Measurements from ENCODE around the gene DOLK.

GRCh38 chr9:128947527-128948301 is at the start of gene DOLK, which contains the start of gene NUP188:
- TF ChIP-seq CTCF (optimal IDR thresholded peaks at IDR 0.05 in 1 of 3, IDR thresholded peaks at IDR 0.05 in 1 of 3, conservative IDR thresholded peaks at IDR 0.05 in 1 of 3; ENCODE audit: extremely low read depth in 1 of 3, insufficient read depth in 2 of 3, low read length in 3 of 3): peak in 1 of 3 experiments; percentile 0
- TF ChIP-seq EZH2 (IDR thresholded peaks at IDR 0.05; ENCODE audit: low read length): no peak

Data from keratinocyte (primary cell).